ENCODE data around the gene MYO5B.

The MYO5B gene

GRCh38 chr18:50073319-50073718, 121.6 kb downstream of the MYO5B start:
- FAIRE-seq: no peak

GRCh38 chr18:50072146-50072545, 122.8 kb downstream of the MYO5B start:
- no peak for DNase-seq (ENCODE audit: low spot score)
- no peak for FAIRE-seq

More at GRCh38 chr18:50073319-50073718, 121.6 kb downstream of the MYO5B start:
- no peak for DNase-seq (ENCODE audit: low spot score)

GRCh38 chr18:50071397-50071796, 123.5 kb downstream of the MYO5B start:
- DNase-seq (ENCODE audit: low spot score) (no peak), FAIRE-seq (no peak)

- FAIRE-seq: no peak
- no peak for DNase-seq (ENCODE audit: low spot score)
Observed at GRCh38 chr18:50069422-50069821, 125.5 kb downstream of the MYO5B start.

GRCh38 chr18:50065527-50065926, 129.4 kb downstream of the MYO5B start:
- no peak for FAIRE-seq
- DNase-seq (ENCODE audit: low spot score): no peak

GRCh38 chr18:50065039-50065438, 129.9 kb downstream of the MYO5B start:
- DNase-seq (ENCODE audit: low spot score): no peak
- FAIRE-seq: no peak

GRCh38 chr18:50061876-50062517, 132.9 kb downstream of the MYO5B start:
- no peak for FAIRE-seq
- DNase-seq (ENCODE audit: low spot score): no peak

- DNase-seq (ENCODE audit: low spot score): no peak
- no peak for FAIRE-seq
Observed at GRCh38 chr18:50060822-50061221, 134.1 kb downstream of the MYO5B start.

- FAIRE-seq: no peak
- no peak for DNase-seq (ENCODE audit: low spot score)
Observed at GRCh38 chr18:50058731-50059130, 136.2 kb downstream of the MYO5B start.

GRCh38 chr18:50057009-50057408, 137.9 kb downstream of the MYO5B start:
- DNase-seq (ENCODE audit: low spot score): no peak
- no peak for FAIRE-seq

GRCh38 chr18:50056185-50056584, 138.8 kb downstream of the MYO5B start:
- FAIRE-seq (no peak), DNase-seq (ENCODE audit: low spot score) (no peak)

- DNase-seq (ENCODE audit: low spot score) (no peak), FAIRE-seq (no peak)
Observed at GRCh38 chr18:50055488-50055887, 139.5 kb downstream of the MYO5B start.

- DNase-seq (ENCODE audit: low spot score): no peak
- no peak for FAIRE-seq
Observed at GRCh38 chr18:50053111-50053510, 141.8 kb downstream of the MYO5B start.

- FAIRE-seq (no peak), DNase-seq (ENCODE audit: low spot score) (no peak)
Observed at GRCh38 chr18:50051288-50051687, 143.7 kb downstream of the MYO5B start.

- FAIRE-seq: no peak
- no peak for DNase-seq (ENCODE audit: low spot score)
Observed at GRCh38 chr18:50045126-50045525, 149.8 kb downstream of the MYO5B start.

- no peak for FAIRE-seq
- no peak for DNase-seq (ENCODE audit: low spot score)
Observed at GRCh38 chr18:50044402-50044801, 150.5 kb downstream of the MYO5B start.

- no peak for DNase-seq (ENCODE audit: low spot score)
- FAIRE-seq: no peak
Observed at GRCh38 chr18:50042611-50043010, 152.3 kb downstream of the MYO5B start.

GRCh38 chr18:50039746-50040145, 155.2 kb downstream of the MYO5B start:
- no peak for FAIRE-seq

GRCh38 chr18:50038448-50038847, 156.5 kb downstream of the MYO5B start:
- DNase-seq (ENCODE audit: low spot score): no peak
- FAIRE-seq: no peak

More at GRCh38 chr18:50039746-50040145, 155.2 kb downstream of the MYO5B start:
- DNase-seq (ENCODE audit: low spot score): no peak

GRCh38 chr18:50034029-50034428, 160.9 kb downstream of the MYO5B start:
- DNase-seq (ENCODE audit: low spot score) (no peak), FAIRE-seq (no peak)

- DNase-seq (ENCODE audit: low spot score) (no peak), FAIRE-seq (no peak)
Observed at GRCh38 chr18:50033004-50033403, 161.9 kb downstream of the MYO5B start.

- FAIRE-seq (no peak), DNase-seq (ENCODE audit: low spot score) (no peak)
Observed at GRCh38 chr18:50030146-50030545, 164.8 kb downstream of the MYO5B start.

- FAIRE-seq: no peak
Observed at GRCh38 chr18:50027996-50028395, 167.0 kb downstream of the MYO5B start.

GRCh38 chr18:50024466-50024865, 170.5 kb downstream of the MYO5B start:
- DNase-seq (ENCODE audit: low spot score) (no peak), FAIRE-seq (no peak)

More at GRCh38 chr18:50027996-50028395, 167.0 kb downstream of the MYO5B start:
- no peak for DNase-seq (ENCODE audit: low spot score)
